OCI-LY1 (cell line): Measurements from ENCODE around the gene TEKT2.

ENCODE experiments used
- H2AFZ ChIP-seq: fragments of 200-600 bp; sonication (generic), shearing (Covaris generic); 2 replicates; pipeline ENCODE4 v1.6.0; 2014; ENCODE audit warnings: antibody characterized with exemption, mild to moderate bottlenecking, low read length
- H3F3A ChIP-seq: fragments of 200-600 bp; sonication (generic), shearing (Covaris generic); 2 replicates; pipeline ENCODE4 v1.6.0; 2014; ENCODE audit warnings: mild to moderate bottlenecking, antibody characterized with exemption, low read length, moderate library complexity; ENCODE audit not compliant: insufficient read depth
- H3K27ac ChIP-seq: fragments of 200-600 bp; sonication (generic); 2 replicates; pipeline ENCODE4 v1.5.1; 2014; ENCODE audit warnings: low read length, mixed run types, mild to moderate bottlenecking, low read depth; ENCODE audit not compliant: poor library complexity, severe bottlenecking
- H3K27me3 ChIP-seq: fragments of 200-600 bp; sonication (generic); 2 replicates; pipeline ENCODE4 v1.6.0; 2014; ENCODE audit warnings: antibody characterized with exemption, mild to moderate bottlenecking, low read length, moderate library complexity; ENCODE audit not compliant: insufficient read depth
- H3K36me3 ChIP-seq: fragments of 200-600 bp; sonication (generic); 2 replicates; pipeline ENCODE4 v1.6.1; 2014; ENCODE audit warnings: mild to moderate bottlenecking, antibody characterized with exemption, low read length, moderate library complexity, mixed read lengths; ENCODE audit not compliant: insufficient read depth
- H3K4me1 ChIP-seq: fragments of 200-600 bp; sonication (generic); 2 replicates; pipeline ENCODE4 v1.5.1; 2014; ENCODE audit warnings: mild to moderate bottlenecking, low read length, moderate library complexity; ENCODE audit not compliant: insufficient read depth, severe bottlenecking
- H3K4me2 ChIP-seq: fragments of 200-600 bp; sonication (generic), shearing (Covaris generic); 2 replicates; pipeline ENCODE4 v1.6.1; 2014; ENCODE audit warnings: low read length
- H3K4me3 ChIP-seq: fragments of 200-600 bp; sonication (generic); 2 replicates; pipeline ENCODE4 v1.5.1; 2014; ENCODE audit warnings: low read length, low read depth, mild to moderate bottlenecking, mixed read lengths; ENCODE audit not compliant: poor library complexity, severe bottlenecking
- H3K79me2 ChIP-seq: fragments of 200-600 bp; shearing (Covaris generic); 2 replicates; pipeline ENCODE4 v1.6.1; 2016; ENCODE audit warnings: mixed run types, low read length, mixed read lengths; ENCODE audit not compliant: insufficient read depth
- H3K9ac ChIP-seq: fragments of 200-600 bp; sonication (generic), shearing (Covaris generic); 2 replicates; pipeline ENCODE4 v1.6.1; 2014; ENCODE audit warnings: mild to moderate bottlenecking, low read length, mixed read lengths
- H3K9me2 ChIP-seq: fragments of 200-600 bp; sonication (generic), shearing (Covaris generic); 2 replicates; pipeline ENCODE4 v1.6.1; 2014; ENCODE audit warnings: low read depth, mild to moderate bottlenecking, low read length, mixed read lengths
- H3K9me3 ChIP-seq: fragments of 200-600 bp; shearing (Covaris generic); 2 replicates; pipeline ENCODE4 v1.6.1; 2014; ENCODE audit warnings: low read length, mixed read lengths
- H4K20me1 ChIP-seq: fragments of 200-600 bp; sonication (generic), shearing (Covaris generic); 2 replicates; pipeline ENCODE4 v1.6.0; 2016; ENCODE audit warnings: mild to moderate bottlenecking, low read length; ENCODE audit not compliant: insufficient read depth
- EZH2 ChIP-seq: fragments of 200-600 bp; sonication (generic), shearing (Covaris generic); IDR thresholded peaks from 2 replicates; pipeline ENCODE4 v1.8.0; 2017; ENCODE audit warnings: borderline replicate concordance, mixed run types, mild to moderate bottlenecking, antibody characterized with exemption, low read length, moderate library complexity, mixed read lengths
- TF ChIP-seq, protein P1 (sequence below): fragments of 200-600 bp; sonication (generic), shearing (Covaris generic); IDR thresholded peaks from 2 replicates; pipeline ENCODE4 v1.5.1; 2017; ENCODE audit warnings: mild to moderate bottlenecking, antibody characterized with exemption, low read length, moderate library complexity, mixed read lengths

Gene TEKT2

DNA sequence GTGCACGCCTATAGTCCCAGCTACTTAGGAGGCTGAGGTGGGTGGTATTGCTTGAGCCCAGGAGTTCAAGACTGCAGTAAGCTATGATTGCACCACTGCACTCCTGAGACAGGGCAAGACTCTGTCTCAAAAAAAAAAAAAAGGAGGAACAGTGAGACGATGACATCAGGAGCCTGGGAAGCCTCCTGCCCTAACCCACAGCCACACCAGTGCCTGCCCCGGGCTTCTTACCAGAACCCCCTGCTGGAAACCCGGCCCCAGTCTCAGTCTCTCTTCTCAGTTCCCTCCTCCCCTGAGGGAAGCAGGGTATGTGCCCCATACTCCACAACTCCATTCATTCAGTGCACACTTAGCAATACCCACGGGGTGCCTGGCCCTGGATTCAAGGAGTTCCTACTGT, 32.0 kb downstream of the TEKT2 start:
- TF ChIP-seq, protein P1, sequence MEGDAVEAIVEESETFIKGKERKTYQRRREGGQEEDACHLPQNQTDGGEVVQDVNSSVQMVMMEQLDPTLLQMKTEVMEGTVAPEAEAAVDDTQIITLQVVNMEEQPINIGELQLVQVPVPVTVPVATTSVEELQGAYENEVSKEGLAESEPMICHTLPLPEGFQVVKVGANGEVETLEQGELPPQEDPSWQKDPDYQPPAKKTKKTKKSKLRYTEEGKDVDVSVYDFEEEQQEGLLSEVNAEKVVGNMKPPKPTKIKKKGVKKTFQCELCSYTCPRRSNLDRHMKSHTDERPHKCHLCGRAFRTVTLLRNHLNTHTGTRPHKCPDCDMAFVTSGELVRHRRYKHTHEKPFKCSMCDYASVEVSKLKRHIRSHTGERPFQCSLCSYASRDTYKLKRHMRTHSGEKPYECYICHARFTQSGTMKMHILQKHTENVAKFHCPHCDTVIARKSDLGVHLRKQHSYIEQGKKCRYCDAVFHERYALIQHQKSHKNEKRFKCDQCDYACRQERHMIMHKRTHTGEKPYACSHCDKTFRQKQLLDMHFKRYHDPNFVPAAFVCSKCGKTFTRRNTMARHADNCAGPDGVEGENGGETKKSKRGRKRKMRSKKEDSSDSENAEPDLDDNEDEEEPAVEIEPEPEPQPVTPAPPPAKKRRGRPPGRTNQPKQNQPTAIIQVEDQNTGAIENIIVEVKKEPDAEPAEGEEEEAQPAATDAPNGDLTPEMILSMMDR, result no peak
- no peak for TF ChIP-seq EZH2
- H3K4me2 ChIP-seq, result no peak overlapping the region
- H2AFZ ChIP-seq, result no peak overlapping the region

DNA sequence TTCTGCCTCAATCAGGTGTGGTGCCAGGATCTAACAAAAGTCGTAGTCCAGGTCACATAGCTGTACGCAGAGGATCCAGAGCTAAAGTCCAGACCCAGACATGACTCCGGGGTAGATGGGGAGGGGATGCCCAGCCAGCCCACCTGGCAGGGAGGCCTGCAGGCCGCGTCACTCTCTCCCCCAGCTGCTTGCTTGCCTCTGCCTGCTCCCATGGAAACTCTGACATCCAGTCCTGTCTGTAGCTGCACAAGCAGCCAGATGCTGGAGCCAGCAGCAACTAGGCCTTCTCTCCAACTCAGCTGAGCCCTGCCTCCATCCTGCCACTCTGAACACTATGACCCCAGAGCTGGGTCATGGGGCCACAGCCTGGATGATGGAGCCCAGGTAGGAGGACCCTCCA, 33.0 kb downstream of the TEKT2 start:
- H3K27ac ChIP-seq, result no peak overlapping the region
- H3K79me2 ChIP-seq, result no peaks in the 10 kb centered on the region
- no peaks in the 10 kb centered on the region for H3K36me3 ChIP-seq
- H4K20me1 ChIP-seq, result no peaks in the 10 kb centered on the region
- peaks cover 6% of the 10 kb centered on the region for H3K4me1 ChIP-seq
- H3K27me3 ChIP-seq, result peaks cover 10% of the 10 kb centered on the region; the same call in 1 of the 2 replicates
- H2AFZ ChIP-seq, result no peak overlapping the region
- H3K9ac ChIP-seq, result no peak overlapping the region
- H3K4me3 ChIP-seq, result no peak overlapping the region
- no peaks in the 10 kb centered on the region for H3K9me3 ChIP-seq
- TF ChIP-seq EZH2, result no peak
- TF ChIP-seq, protein P1, result no peak
- H3K4me2 ChIP-seq, result no peak overlapping the region
- H3F3A ChIP-seq, result no peaks in the 10 kb centered on the region
- H3K9me2 ChIP-seq, result no peaks in the 10 kb centered on the region

More for the DNA sequence above, 32.0 kb downstream of the TEKT2 start:
- Histone ChIP-seq H3K9ac (no peak overlapping the region), H3K27ac (no peak overlapping the region), H3K36me3 (no peaks in the 10 kb centered on the region), H3K9me3 (no peaks in the 10 kb centered on the region), H3K79me2 (no peaks in the 10 kb centered on the region), H3K4me1 (peaks cover 6% of the 10 kb centered on the region), H3K9me2 (no peaks in the 10 kb centered on the region), H3F3A (no peaks in the 10 kb centered on the region), H4K20me1 (no peaks in the 10 kb centered on the region), H3K4me3 (no peak overlapping the region), H3K27me3 (peaks cover 10% of the 10 kb centered on the region; the same call in 1 of the 2 replicates)

DNA sequence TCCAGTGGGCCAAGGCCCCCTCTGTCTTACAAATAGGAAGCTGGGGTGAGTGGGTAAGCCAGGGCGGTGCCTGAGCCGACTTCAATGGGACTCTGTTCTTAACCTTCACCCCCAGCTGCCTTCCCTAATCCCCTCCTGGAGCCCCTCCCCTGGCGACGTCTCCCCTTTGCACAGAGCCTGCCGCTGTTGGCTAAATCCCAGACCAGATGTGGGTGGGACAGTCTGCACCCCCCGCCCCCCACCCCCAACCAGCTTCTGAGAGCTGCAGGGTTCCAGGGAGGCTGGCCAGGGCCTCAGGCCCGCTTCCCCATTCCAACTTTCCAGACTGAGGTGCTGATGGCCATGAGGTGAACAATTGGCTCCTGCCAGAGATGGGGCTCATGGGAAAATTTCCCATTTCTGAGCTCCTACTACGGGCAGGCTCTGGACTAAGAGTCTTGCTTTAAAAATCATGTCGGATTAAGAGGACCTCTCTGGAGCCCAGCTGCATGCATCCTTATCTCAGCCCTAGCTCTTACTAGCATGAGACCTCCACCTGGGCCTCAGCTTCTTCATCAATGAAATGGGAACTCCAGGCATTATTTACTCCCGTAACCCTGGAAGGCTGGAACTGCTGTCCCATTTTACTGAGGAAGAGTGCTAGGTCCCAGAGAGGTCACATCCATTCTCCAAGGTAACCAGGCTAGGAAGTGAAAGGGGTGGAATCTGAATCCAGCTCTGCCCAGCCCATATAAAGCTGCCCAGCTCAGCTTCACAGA, 34.7 kb downstream of the TEKT2 start:
- Histone ChIP-seq H3K27ac (no peak overlapping the region), H3K4me2 (no peak overlapping the region), H2AFZ (no peak overlapping the region), H3K27me3 (peaks cover 12% of the 10 kb centered on the region), H3K79me2 (no peaks in the 10 kb centered on the region), H3K9me3 (no peaks in the 10 kb centered on the region), H3K4me3 (no peak overlapping the region), H3K9me2 (no peaks in the 10 kb centered on the region), H4K20me1 (no peaks in the 10 kb centered on the region), H3K36me3 (no peaks in the 10 kb centered on the region), H3K4me1 (peaks cover 18% of the 10 kb centered on the region), H3F3A (no peaks in the 10 kb centered on the region), H3K9ac (no peak overlapping the region)
- TF ChIP-seq EZH2, result no peak
- TF ChIP-seq, protein P1, result no peak
